Kidney (tissue), 14 donors: ENCODE data around the gene MUC5AC. TPM values are rescaled to one million over a fixed set of nuclear protein-coding genes. Genes with fewer than 3 reads are reported as not detected.

Experiments used
- DNase-seq, 5 donors: peaks; one replicate each; pipeline ENCODE4 v3.0.0-alpha.2; 2013 to 2020
- FAIRE-seq: peaks from 2 replicates; lab custom pipeline; 2012; peaks lifted over from hg19 to GRCh38; lab: Jason Lieb, UNC
- H3K27ac ChIP-seq, 2 donors: one replicate each; pipeline ENCODE4 v1.7.0; 2013; ENCODE audit warnings: low read depth in 2 of 2, low read length in 2 of 2, inconsistent platforms in 1 of 2
- H3K27me3 ChIP-seq: one replicate; pipeline ENCODE4 v1.7.1; 2013; ENCODE audit warnings: low read length, inconsistent platforms; ENCODE audit not compliant: control insufficient read depth, insufficient read depth
- H3K36me3 ChIP-seq, 3 donors: one replicate each; pipeline versions ENCODE4 v1.7.0 to v1.7.1; 2013; ENCODE audit warnings: low read length in 3 of 3, control low read depth in 1 of 3, inconsistent platforms in 1 of 3; ENCODE audit not compliant: insufficient read depth in 3 of 3, control insufficient read depth in 2 of 3
- H3K4me1 ChIP-seq, 3 donors: one replicate each; pipeline versions ENCODE4 v1.7.0 to v1.7.1; 2013; ENCODE audit warnings: low read length in 3 of 3, inconsistent platforms in 1 of 3, low read depth in 1 of 3; ENCODE audit not compliant: control insufficient read depth in 2 of 3, insufficient read depth in 2 of 3
- H3K4me3 ChIP-seq, 3 donors: one replicate each; pipeline versions ENCODE4 v1.7.0 to v1.8.1; 2013; ENCODE audit warnings: low read length in 3 of 3, control low read depth in 1 of 3, inconsistent platforms in 1 of 3
- H3K9ac ChIP-seq, 3 donors: one replicate each; pipeline versions ENCODE4 v1.7.0 to v1.7.1; 2013; ENCODE audit warnings: low read length in 3 of 3, control low read depth in 1 of 3, inconsistent platforms in 1 of 3
- H3K9me3 ChIP-seq, 3 donors: one replicate each; pipeline versions ENCODE4 v1.7.0 to v1.7.1; 2013; ENCODE audit warnings: low read length in 3 of 3, control low read depth in 1 of 3, inconsistent platforms in 1 of 3; ENCODE audit not compliant: control insufficient read depth in 2 of 3, insufficient read depth in 1 of 3
- CTCF ChIP-seq: IDR thresholded peaks from 3 replicates; pipeline ENCODE4 v1.5.1; 2012; ENCODE audit warnings: mild to moderate bottlenecking, moderate library complexity, borderline replicate concordance; ENCODE audit not compliant: insufficient read depth; ENCODE audit errors: extremely low read depth
- intact Hi-C: fragments of 100-400 bp; cut with DNase I; formaldehyde crosslinking; loops from one replicate; pipeline ENCODE4 v1.11.1; 2022
- polyA plus RNA-seq: library from polyadenylated mRNA; stranded (reverse); fragments of 350-450 nt; fragmentation: Illumina TruSeq; extraction: RNeasy Lipid Tissue Mini Kit (QIAGEN cat#74804); gene quantifications from one replicate; pipeline ENCODE4 v1.2.3, GENCODE V29; 2014; ENCODE audit warnings: low read depth, low replicate concordance; ENCODE audit not compliant: insufficient read depth
- total RNA-seq: library from RNA; stranded (reverse); fragmentation: NEBNext Ultra II Directional; extraction: Animal tissue kit (Norgen Biotek cat#: 25700); gene quantifications from one replicate; pipeline ENCODE4 v1.2.1, GENCODE V29; 2021
- donor health status: control.
- donor health status: control.
- donor health status: control.
- donor health status: control.
- donor health status: control.
- donor health status: DM: yes; HTN: yes; CAD: no.
- donor health status: Normal renal cell carcinoma (clear cell type).

MUC5AC gene
- total and polyA plus RNA-seq, 2 donors from 2014 or later: 0.03 TPM; not detected in 1

GRCh38 chr11:1125803-1126202 is 31.9 kb upstream of the MUC5AC start:
- Histone ChIP-seq H3K27me3 (no peaks in the 10 kb centered on the region), H3K4me1 (no peaks in the 10 kb centered on the region), H3K9ac (no peak overlapping the region), H3K9me3 (no peaks in the 10 kb centered on the region), H3K27ac (no peak overlapping the region), H3K36me3 (no peaks in the 10 kb centered on the region), H3K4me3 (no peak overlapping the region)
- DNase-seq (no peak), FAIRE-seq (no peak)
- intact Hi-C loops: no loop called here
- no peak for TF ChIP-seq CTCF

- Histone ChIP-seq H3K4me3 (no peak overlapping the region), H3K9ac (no peak overlapping the region), H3K4me1 (no peaks in the 10 kb centered on the region), H3K9me3 (no peaks in the 10 kb centered on the region), H3K36me3 (no peaks in the 10 kb centered on the region), H3K27me3 (no peaks in the 10 kb centered on the region), H3K27ac (no peak overlapping the region)
- FAIRE-seq (no peak), DNase-seq (peak in 2 of 5 donors; percentile 5 to 63)
- intact Hi-C loops: no loop called here
- no peak for TF ChIP-seq CTCF
Observed at GRCh38 chr11:1126491-1126926, 31.2 kb upstream of the MUC5AC start.

GRCh38 chr11:1126935-1127663 is 30.7 kb upstream of the MUC5AC start:
- Histone ChIP-seq H3K27me3 (no peaks in the 10 kb centered on the region), H3K4me3 (no peak overlapping the region), H3K9ac (no peak overlapping the region), H3K27ac (no peak overlapping the region), H3K36me3 (no peaks in the 10 kb centered on the region), H3K4me1 (no peaks in the 10 kb centered on the region), H3K9me3 (no peaks in the 10 kb centered on the region)
- FAIRE-seq: no peak
- intact Hi-C loops: no loop called here
- no peak for TF ChIP-seq CTCF
- peak; percentile 35 to 63 (median 52) for DNase-seq
